SK-N-SH treated with all-trans-retinoic acid at 6 μM for 48 hours (cell line): ENCODE results near the gene ABCA3.

Experiments used
- ATAC-seq: fragments of 200-7000 bp; cut with Tn5 transposase; 3 replicates; pipeline ENCODE4 v1.9.1; 2020; ENCODE audit warnings: mild to moderate bottlenecking, moderate library complexity
- ARNTL ChIP-seq: fragments of 450-650 bp; formaldehyde crosslinking; IDR thresholded peaks from 2 replicates; pipeline ENCODE4 v1.5.0; 2020; ENCODE audit warnings: low read depth, mild to moderate bottlenecking, moderate library complexity, borderline replicate concordance
- BACH2 ChIP-seq: fragments of 250-450 bp; sonication (Bioruptor Pico); IDR thresholded peaks from 2 replicates; pipeline ENCODE4 v1.9.0; 2021; ENCODE audit warnings: mild to moderate bottlenecking, borderline replicate concordance
- CSDC2 ChIP-seq: fragments of 250-450 bp; sonication (Bioruptor Pico); IDR thresholded peaks from 2 replicates; pipeline ENCODE4 v1.5.0; 2020; ENCODE audit warnings: mild to moderate bottlenecking, moderate library complexity
- ESRRG ChIP-seq: fragments of 250-450 bp; sonication (Bioruptor Pico); IDR thresholded peaks from 2 replicates; pipeline ENCODE4 v1.6.1; 2021; ENCODE audit warnings: mild to moderate bottlenecking
- GLIS3 ChIP-seq: fragments of 250-450 bp; sonication (Bioruptor Pico); IDR thresholded peaks from 2 replicates; pipeline ENCODE4 v1.5.0; 2020; ENCODE audit warnings: mild to moderate bottlenecking, moderate library complexity
- ISL1 ChIP-seq: fragments of 250-450 bp; sonication (Bioruptor Pico); IDR thresholded peaks from 2 replicates; pipeline ENCODE4 v2.1.2; 2022; ENCODE audit warnings: mild to moderate bottlenecking, moderate library complexity
- OSR1 ChIP-seq: fragments of 250-450 bp; sonication (Bioruptor Pico); IDR thresholded peaks from 2 replicates; pipeline ENCODE4 v1.8.0; 2022; ENCODE audit warnings: moderate library complexity, mild to moderate bottlenecking, inconsistent platforms
- PPARA ChIP-seq: fragments of 250-450 bp; sonication (Bioruptor Pico); IDR thresholded peaks from 2 replicates; pipeline ENCODE4 v1.5.0; 2020; ENCODE audit warnings: mild to moderate bottlenecking, borderline replicate concordance
- RARB ChIP-seq: fragments of 250-450 bp; sonication (Bioruptor Pico); IDR thresholded peaks from 2 replicates; pipeline ENCODE4 v1.8.0; 2021; ENCODE audit warnings: mild to moderate bottlenecking, moderate library complexity
- TOX ChIP-seq: fragments of 250-450 bp; sonication (Bioruptor Pico); IDR thresholded peaks from 2 replicates; pipeline ENCODE4 v1.8.0; 2021; ENCODE audit warnings: mild to moderate bottlenecking, moderate library complexity, borderline replicate concordance
- ZC3H10 ChIP-seq: fragments of 250-450 bp; sonication (Bioruptor Pico); IDR thresholded peaks from 2 replicates; pipeline ENCODE4 v1.5.1; 2021; ENCODE audit warnings: mild to moderate bottlenecking, moderate library complexity
- ZFP3 ChIP-seq: fragments of 250-450 bp; sonication (Bioruptor Pico); IDR thresholded peaks from 2 replicates; pipeline ENCODE4 v1.5.0; 2020; ENCODE audit warnings: mild to moderate bottlenecking, moderate library complexity
- ZFP30 ChIP-seq: fragments of 450-650 bp; formaldehyde crosslinking; IDR thresholded peaks from 2 replicates; pipeline ENCODE4 v1.5.0; 2022; ENCODE audit warnings: mild to moderate bottlenecking, moderate library complexity
- ZNF70 ChIP-seq: fragments of 450-650 bp; formaldehyde crosslinking; IDR thresholded peaks from 2 replicates; pipeline ENCODE4 v1.5.0; 2020; ENCODE audit warnings: mild to moderate bottlenecking, moderate library complexity
- ZNF8 ChIP-seq: fragments of 450-650 bp; formaldehyde crosslinking; IDR thresholded peaks from 2 replicates; pipeline ENCODE4 v1.5.0; 2020; ENCODE audit warnings: mild to moderate bottlenecking, moderate library complexity
- TF ChIP-seq, protein P1 (sequence below): fragments of 250-450 bp; sonication (Bioruptor Pico); IDR thresholded peaks from 2 replicates; pipeline ENCODE4 v1.5.1; 2021; ENCODE audit warnings: mild to moderate bottlenecking, moderate library complexity
- TF ChIP-seq, protein P2 (sequence below): fragments of 250-450 bp; sonication (Bioruptor Pico); IDR thresholded peaks from 2 replicates; pipeline ENCODE4 v1.8.0; 2020; ENCODE audit warnings: mild to moderate bottlenecking, moderate library complexity, borderline replicate concordance
- TF ChIP-seq, protein P3 (sequence below): fragments of 250-450 bp; sonication (Bioruptor Pico); IDR thresholded peaks from 2 replicates; pipeline ENCODE4 v1.5.0; 2020; ENCODE audit warnings: mild to moderate bottlenecking, moderate library complexity
- TF ChIP-seq, protein P4 (sequence below): fragments of 250-450 bp; sonication (Bioruptor Pico); IDR thresholded peaks from 2 replicates; pipeline ENCODE4 v1.8.0; 2021; ENCODE audit warnings: low read depth, mild to moderate bottlenecking, moderate library complexity, borderline replicate concordance

Gene ABCA3

DNA sequence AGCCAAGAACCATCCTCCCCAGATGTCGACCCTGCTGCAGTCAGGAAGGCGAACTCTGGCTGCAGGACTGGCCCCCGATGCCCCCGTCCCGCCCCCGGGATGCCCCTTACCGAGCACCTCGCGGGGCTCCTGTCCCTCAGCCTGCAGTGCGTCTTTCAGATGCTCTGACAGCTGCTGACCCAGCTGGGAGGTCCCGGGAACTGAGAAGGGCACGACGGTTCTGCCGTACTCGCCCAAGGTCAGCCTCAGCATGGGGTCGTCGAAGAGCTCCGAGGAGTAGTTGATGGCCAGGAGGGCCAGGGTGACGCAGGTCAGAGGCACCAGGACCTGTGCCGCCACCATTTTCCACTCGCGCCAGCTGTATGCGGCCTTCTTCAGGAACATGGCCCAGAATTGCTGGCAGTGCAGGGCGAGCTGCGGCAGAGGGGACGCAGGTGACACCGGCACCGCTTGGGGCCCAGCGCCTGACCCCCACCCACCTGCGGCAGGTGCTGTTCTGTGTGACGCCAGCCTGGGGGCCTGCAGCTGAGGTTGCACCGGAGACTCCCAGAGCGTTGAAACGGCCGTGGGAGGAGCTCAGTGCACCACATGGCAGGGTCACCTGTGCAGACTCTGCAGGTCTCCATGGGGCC, 52.5 kb downstream of the ABCA3 start (continued):
- TF ChIP-seq, protein P1, sequence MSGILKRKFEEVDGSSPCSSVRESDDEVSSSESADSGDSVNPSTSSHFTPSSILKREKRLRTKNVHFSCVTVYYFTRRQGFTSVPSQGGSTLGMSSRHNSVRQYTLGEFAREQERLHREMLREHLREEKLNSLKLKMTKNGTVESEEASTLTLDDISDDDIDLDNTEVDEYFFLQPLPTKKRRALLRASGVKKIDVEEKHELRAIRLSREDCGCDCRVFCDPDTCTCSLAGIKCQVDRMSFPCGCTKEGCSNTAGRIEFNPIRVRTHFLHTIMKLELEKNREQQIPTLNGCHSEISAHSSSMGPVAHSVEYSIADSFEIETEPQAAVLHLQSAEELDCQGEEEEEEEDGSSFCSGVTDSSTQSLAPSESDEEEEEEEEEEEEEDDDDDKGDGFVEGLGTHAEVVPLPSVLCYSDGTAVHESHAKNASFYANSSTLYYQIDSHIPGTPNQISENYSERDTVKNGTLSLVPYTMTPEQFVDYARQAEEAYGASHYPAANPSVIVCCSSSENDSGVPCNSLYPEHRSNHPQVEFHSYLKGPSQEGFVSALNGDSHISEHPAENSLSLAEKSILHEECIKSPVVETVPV (CRISPR knock-in tag): no peak
- TF ChIP-seq TOX: no peak

DNA sequence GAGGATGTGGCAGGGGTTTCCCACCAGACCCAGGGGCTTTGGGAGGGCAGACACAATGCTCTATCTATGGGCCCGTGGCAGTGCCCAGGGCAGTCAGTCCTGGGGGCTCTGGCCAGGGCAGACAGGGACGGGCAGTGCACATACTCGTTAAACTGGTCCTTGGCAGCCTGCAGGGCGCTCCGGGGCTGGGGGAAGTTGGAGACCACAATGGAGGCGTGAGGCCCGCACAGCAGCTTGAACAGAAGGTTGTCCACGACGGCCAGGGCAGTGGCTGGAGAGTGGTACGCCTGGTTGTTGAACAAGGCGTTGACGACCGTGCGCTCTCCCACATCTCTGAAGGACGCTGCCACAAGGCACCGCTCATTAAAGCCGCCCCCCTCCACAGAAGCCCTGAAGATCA, 54.0 kb downstream of the ABCA3 start:
- TF ChIP-seq ZFP30: no peak
- no peak for TF ChIP-seq ESRRG
- TF ChIP-seq RARB (CRISPR knock-in tag): no peak
- no peak for TF ChIP-seq GLIS3 (CRISPR knock-in tag)
- TF ChIP-seq, protein P2, sequence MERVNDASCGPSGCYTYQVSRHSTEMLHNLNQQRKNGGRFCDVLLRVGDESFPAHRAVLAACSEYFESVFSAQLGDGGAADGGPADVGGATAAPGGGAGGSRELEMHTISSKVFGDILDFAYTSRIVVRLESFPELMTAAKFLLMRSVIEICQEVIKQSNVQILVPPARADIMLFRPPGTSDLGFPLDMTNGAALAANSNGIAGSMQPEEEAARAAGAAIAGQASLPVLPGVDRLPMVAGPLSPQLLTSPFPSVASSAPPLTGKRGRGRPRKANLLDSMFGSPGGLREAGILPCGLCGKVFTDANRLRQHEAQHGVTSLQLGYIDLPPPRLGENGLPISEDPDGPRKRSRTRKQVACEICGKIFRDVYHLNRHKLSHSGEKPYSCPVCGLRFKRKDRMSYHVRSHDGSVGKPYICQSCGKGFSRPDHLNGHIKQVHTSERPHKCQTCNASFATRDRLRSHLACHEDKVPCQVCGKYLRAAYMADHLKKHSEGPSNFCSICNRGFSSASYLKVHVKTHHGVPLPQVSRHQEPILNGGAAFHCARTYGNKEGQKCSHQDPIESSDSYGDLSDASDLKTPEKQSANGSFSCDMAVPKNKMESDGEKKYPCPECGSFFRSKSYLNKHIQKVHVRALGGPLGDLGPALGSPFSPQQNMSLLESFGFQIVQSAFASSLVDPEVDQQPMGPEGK: no peak
- no peak for TF ChIP-seq OSR1 (CRISPR knock-in tag)
- TF ChIP-seq BACH2: no peak
- TF ChIP-seq, protein P3, sequence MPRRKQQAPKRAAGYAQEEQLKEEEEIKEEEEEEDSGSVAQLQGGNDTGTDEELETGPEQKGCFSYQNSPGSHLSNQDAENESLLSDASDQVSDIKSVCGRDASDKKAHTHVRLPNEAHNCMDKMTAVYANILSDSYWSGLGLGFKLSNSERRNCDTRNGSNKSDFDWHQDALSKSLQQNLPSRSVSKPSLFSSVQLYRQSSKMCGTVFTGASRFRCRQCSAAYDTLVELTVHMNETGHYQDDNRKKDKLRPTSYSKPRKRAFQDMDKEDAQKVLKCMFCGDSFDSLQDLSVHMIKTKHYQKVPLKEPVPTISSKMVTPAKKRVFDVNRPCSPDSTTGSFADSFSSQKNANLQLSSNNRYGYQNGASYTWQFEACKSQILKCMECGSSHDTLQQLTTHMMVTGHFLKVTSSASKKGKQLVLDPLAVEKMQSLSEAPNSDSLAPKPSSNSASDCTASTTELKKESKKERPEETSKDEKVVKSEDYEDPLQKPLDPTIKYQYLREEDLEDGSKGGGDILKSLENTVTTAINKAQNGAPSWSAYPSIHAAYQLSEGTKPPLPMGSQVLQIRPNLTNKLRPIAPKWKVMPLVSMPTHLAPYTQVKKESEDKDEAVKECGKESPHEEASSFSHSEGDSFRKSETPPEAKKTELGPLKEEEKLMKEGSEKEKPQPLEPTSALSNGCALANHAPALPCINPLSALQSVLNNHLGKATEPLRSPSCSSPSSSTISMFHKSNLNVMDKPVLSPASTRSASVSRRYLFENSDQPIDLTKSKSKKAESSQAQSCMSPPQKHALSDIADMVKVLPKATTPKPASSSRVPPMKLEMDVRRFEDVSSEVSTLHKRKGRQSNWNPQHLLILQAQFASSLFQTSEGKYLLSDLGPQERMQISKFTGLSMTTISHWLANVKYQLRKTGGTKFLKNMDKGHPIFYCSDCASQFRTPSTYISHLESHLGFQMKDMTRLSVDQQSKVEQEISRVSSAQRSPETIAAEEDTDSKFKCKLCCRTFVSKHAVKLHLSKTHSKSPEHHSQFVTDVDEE: no peak
- no peak for TF ChIP-seq ZFP3 (CRISPR knock-in tag)
- no peak for TF ChIP-seq ZNF70 (CRISPR knock-in tag)
- no peak for TF ChIP-seq CSDC2 (CRISPR knock-in tag)

DNA sequence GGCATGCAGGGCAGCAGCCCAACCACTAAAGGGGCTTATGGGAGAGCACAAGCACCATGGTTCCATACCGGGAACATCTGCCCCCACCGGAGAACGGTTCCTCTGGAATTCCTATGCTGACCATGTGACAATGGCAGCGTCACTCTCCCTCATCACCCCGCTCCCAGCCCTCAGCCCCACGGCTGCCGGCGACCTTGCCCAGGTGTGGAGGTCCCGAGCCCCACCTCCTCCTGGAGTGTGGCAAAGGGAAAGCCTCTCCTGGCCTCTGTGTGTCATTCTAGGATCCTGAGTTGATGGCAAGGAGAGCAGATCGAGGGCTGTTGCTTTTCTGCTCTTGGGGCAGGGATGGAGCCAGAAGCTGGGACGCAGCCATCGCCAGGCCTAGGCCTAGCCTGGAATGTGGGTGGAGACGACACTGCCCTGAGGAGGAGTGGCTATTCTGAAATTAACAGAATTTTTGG, 54.8 kb downstream of the ABCA3 start:
- no peak for ATAC-seq
- TF ChIP-seq ARNTL: no peak
- no peak for TF ChIP-seq ISL1
- TF ChIP-seq, protein P1 (CRISPR knock-in tag): no peak
- no peak for TF ChIP-seq CSDC2 (CRISPR knock-in tag)
- TF ChIP-seq ZC3H10 (CRISPR knock-in tag): no peak
- TF ChIP-seq TOX: no peak
- no peak for TF ChIP-seq ZFP3 (CRISPR knock-in tag)
- TF ChIP-seq GLIS3 (CRISPR knock-in tag): no peak
- no peak for TF ChIP-seq ZFP30
- TF ChIP-seq, protein P3: no peak
- no peak for TF ChIP-seq ZNF8
- TF ChIP-seq, protein P4, sequence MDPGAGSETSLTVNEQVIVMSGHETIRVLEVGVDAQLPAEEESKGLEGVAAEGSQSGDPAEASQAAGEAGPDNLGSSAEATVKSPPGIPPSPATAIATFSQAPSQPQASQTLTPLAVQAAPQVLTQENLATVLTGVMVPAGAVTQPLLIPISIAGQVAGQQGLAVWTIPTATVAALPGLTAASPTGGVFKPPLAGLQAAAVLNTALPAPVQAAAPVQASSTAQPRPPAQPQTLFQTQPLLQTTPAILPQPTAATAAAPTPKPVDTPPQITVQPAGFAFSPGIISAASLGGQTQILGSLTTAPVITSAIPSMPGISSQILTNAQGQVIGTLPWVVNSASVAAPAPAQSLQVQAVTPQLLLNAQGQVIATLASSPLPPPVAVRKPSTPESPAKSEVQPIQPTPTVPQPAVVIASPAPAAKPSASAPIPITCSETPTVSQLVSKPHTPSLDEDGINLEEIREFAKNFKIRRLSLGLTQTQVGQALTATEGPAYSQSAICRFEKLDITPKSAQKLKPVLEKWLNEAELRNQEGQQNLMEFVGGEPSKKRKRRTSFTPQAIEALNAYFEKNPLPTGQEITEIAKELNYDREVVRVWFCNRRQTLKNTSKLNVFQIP (CRISPR knock-in tag): no peak
- no peak for TF ChIP-seq PPARA (CRISPR knock-in tag)
- no peak for TF ChIP-seq OSR1 (CRISPR knock-in tag)
- no peak for TF ChIP-seq RARB (CRISPR knock-in tag)

More for the DNA sequence above, 54.0 kb downstream of the ABCA3 start:
- ATAC-seq: no peak
